NCI-H748 (cell line): Measurements from ENCODE around the gene FOXP2.
"Not testable (repeated sequence)": the region's sequence is repeated elsewhere in the genome, so short reads cannot be mapped to it uniquely, and the experiment has no call there.

Source experiments
- DNase-seq: peaks from one replicate; lab custom pipeline; 2025; ENCODE audit not compliant: unreplicated experiment; lab: John Stamatoyannopoulos, UW

FOXP2 gene

DNA sequence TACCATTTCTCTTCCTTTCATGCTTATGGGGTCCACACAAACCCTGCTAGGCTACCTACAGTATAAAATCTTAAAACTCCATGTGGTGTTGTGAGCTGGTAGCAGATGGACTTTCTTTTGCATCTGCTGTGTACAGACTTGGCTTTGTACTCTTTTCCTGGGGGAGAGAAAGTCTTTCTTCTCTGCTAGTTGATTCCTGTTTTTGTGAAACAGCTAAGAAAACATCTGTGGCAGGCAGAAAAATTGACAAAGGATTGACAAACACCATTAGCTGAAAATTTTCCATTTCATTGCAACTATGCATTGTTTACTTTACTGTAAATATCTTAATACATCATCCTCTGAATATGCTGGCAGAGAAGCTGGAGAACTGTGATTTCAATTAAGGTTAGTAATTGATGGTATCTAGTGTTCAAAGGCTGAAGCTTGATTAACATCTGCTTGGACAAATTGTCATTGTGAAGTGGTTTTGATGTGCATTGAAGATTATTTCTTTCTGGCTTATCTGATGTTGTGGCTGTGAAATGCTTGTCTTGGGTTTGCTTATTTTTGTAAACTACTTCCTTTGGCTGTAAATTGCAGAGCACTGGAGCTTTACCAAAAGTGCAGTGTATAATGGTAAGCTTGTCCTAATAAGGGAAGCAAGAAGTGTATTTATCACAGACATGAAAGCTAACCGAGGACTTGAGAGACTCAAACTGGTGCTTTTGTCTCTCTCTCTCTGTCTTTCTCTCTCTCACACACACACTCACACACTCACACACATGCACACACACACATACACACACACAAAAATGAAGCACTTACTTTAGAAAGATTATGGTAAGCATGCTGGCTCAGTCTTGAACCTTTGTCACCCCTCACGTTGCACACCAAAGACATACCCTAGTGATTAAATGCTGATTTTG, at the start of gene FOXP2:
TSS of gene FOXP2 (plus strand) at position 660 of the 908 bp plus-strand sequence. CDS start 11,697 bp downstream, outside the sequence.
- DNase-seq: peak; percentile 88

DNA sequence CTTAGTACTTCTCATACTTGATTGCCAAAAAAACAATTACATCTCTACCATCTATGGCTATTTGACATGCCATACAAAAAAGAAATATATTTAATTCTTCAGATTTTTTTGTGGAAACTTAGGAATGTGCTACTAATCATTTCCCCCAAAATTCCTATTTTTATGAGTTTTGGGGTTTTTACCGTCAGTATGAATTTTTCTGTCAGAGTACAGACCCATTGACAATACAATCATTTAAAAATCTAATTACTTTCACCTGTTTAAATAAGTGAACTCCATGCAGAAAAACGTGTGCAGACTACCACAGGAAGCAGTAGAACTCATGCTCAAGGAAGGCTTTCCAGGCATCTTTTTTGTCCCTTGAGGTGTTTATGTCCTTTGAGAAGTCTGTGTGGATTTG, 48.8 kb upstream of the FOXP2 start:
- peak; percentile 30 for DNase-seq

GRCh38 chr7:114368492-114368891, 46.1 kb upstream of the FOXP2 start:
- DNase-seq: no peak

DNA sequence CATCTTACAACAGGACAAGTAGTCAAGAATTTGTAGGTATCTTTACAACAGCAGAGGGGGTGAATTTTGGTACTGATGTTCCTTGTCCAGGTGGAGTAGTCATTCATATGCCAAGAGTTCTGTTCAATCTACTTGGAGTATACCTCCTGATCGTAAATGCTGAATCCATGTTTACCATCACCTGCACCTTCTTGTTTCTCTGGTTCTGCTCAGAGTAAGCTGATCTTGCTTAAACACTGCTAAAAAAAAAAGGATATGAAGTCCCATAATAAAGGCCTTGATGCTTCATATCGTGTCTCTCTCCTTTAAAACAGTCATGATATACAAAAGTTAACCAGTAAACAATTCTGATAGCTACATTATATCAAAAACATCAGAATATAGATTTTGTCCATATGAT, 45.3 kb upstream of the FOXP2 start:
- no peak for DNase-seq

DNA sequence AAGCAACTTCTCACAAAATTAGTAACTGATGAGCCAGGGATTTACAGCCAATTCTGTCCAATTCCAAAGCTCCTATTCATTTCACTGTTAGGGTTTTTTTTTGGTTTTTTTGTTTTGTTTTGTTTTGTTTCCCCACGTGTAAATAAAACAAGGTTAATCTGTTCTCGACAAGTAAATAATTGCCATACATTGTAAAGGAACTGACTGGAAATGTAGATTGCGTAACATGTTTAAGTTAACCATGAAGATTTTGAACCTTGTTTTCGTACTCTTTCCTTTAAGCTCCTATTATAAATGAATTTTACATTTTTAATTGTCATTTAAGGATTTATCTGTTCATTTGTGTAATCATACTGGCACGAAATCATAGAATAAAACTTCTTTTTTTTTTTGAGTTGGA, 42.0 kb upstream of the FOXP2 start:
- DNase-seq: no peak

- no peak for DNase-seq
These were observed 38.7 kb upstream of the FOXP2 start for GRCh38 chr7:114375907-114376306.

DNA sequence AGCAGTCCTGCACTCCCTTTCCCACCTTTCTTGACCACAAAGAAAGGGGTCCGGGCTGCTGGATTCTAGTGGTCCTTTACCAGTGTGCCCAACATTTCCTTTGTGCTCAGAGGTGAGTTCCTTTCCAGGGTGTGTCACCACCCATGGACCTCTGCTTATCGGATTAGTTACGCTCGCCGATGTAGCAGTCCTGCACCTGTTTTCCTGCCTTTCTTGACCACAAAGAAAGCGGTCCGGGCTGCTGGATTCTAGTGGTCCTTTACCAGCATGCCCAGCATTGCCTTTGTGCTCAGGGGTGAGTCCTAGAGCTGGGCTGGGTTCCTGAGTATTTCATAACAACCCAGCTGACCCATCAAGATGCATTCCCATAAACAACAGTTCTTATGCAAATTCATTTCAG, 30.7 kb upstream of the FOXP2 start:
- not testable (repeated sequence) for DNase-seq

- not testable (repeated sequence) for DNase-seq
These were observed 30.3 kb upstream of the FOXP2 start for GRCh38 chr7:114384346-114384745.

DNA sequence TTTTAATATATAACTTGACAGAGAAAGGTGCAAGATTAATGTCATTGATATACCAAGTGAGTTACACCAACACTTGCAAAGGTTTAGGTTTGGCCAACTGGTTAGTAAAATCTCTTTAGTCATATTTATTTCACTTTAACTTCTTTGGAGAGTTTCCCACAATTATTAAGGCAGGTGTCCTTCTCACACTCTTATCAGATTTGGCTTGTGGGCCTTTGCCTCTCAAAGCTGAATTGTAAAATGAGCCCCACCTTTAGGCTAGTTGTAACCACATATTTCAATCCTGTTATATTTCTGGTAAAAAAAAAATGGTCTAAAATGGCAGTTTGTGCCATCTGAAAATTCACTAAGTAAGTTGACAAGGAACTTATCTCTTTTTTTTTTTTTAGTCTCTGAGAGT, 26.6 kb upstream of the FOXP2 start:
- no peak for DNase-seq

DNA sequence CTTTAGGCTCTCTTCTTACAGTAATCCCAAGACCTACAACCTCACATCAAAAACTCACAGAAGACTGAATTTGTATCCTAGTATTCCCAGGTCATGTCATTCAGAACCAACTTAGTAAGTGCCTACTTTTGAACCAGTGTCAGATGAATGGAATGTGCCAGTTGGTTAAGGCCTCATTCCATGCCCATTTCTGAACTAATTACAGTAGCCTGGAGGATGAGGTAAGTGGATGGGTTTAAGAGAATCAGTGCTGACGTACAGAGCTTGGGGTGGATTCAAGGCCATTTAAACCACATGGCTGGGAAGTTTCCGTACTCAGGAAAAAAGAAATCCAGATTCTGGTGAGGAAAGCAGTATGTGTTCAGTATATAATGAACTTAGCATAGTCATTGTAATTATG, 21.9 kb upstream of the FOXP2 start:
- no peak for DNase-seq

DNA sequence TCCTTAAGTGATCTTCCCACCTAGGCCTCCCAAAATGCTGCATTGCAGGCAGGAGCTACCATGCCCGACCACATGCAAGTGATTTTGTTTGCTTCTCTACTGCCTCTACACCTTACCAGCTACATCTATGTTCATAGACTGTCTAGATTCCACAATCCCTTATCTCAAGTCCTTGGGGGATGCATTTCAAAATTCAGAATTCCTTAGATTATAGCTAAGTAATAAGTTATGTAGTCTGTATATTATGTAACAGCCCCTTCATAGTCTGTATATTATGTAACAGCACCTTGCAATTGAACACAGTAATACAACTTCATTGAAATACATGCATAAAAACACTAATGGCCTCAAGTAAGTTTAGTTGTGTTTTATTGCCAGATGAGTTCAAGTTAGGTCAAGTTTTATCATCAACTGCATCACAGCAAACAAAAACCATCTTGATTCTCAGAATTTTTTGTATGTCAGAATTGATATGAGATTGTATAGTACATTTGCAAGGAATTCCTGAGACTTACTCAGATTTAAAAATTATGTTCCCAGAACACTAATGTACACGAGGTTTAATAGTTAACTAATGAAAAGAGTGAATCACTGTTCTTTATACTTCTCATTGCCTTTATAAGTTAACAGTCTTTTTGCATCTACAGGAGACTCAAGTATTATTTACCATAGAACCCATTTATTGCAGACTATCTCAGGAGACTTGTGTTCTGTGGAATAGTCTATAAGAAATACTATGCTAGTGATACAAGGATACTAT, 11.6 kb upstream of the FOXP2 start:
- DNase-seq: no peak

GRCh38 chr7:114405427-114405826, 9.2 kb upstream of the FOXP2 start:
- peak; percentile 77 for DNase-seq

GRCh38 chr7:114409750-114410149, 4.9 kb upstream of the FOXP2 start:
- no peak for DNase-seq

GRCh38 chr7:114412548-114412947, 2.1 kb upstream of the FOXP2 start:
- DNase-seq: peak; percentile 98

DNA sequence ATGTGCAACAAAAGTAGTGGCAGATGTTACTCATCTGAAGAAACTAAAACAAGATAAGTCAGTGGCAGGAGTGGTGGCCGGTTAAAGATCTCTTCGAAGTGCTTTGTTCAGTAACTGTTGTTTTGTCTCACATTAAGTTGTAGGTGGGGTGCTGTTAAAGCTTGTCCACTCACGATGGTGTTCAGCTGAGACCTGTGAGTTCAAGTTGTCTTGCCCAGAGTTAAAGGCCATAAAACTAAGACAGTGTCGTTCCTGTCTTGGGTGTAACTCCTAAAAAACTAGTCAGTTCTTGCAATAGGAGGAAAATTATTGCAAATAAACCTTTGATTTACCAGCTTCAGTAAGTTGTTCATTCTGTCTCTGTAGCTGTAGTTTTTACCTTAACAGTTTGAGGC, 857 bp upstream of the FOXP2 start:
- DNase-seq: peak; percentile 61

DNA sequence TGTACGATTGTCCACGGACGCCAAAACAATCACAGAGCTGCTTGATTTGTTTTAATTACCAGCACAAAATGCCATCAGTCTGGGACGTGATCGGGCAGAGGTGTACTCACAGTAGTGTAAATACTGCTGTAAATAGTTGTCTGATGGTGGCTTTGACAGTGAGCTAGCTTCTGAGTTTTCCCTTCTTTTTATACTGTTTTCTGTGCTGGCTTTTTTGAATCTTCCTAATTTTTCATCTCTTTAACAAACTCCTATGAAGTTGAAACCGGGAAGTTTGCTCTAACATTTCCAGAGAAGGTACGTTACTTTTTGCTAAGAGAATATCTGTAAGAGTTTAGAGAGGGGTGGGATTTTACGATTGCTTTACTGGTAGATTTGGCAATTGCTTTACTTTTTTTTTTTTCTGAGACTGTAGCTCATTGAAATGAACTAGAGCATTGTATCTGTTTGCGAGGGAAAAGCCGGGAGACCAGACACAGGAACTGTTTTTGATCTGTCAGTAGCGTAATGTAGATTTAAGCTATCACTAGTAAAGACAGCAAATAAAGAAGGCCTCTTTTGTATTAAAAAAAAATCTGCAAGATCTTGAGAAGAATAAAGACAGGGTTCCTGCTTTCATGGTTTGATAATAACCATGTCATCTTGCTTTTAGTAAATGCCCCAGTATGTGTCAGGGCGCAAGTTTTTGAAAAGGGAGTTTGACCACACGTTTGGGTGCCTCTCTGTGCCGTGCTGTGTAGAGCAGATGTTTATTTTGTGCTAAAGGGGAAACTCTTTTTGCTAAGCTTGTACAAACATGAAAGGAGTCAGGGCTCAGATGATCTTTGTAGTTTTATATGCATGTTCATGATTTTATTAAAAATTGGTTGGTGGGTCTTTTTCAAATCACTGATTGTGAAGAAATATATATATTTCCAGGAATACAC, 712 bp downstream of the FOXP2 start:
- peak; percentile 54 for DNase-seq

DNA sequence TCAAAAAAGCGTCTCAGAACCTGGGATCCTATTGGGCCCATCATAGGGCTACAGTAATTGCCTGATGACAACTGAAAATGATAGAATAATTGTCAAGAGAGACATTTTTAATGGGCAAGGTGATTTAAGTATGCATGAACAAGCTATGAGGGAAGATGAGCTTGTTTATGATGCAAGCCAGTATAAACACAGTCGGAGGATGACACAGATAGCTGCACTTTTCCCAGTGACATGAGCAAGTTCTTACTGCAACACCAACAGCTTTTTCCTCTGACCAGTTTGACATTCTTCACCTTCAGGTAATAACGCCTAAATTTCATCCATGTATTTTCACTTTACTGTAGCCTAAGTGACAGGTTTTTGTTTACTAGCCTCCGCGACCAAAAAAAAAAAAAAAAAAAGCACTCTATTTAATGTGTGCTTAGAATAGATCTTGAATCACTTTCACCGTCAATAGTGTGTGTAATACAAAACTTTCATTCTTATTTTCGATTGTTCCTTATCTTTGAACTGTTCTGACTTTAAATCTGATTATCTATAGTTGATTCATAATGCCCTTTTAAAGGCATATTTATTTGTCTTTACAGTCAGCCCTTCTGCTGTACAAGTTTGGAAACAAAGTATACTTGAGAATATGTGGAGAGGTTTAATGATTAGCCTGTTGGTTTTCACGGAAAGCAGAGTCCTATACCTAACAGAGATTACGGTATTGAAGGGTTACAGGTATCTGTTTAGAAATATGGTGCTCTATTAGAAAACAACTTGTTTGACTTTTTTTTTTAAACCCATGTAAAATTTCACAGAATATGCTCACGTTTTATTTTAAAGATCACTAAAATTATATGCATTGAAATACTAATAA, 1.7 kb downstream of the FOXP2 start:
- peak; percentile 41 for DNase-seq

DNA sequence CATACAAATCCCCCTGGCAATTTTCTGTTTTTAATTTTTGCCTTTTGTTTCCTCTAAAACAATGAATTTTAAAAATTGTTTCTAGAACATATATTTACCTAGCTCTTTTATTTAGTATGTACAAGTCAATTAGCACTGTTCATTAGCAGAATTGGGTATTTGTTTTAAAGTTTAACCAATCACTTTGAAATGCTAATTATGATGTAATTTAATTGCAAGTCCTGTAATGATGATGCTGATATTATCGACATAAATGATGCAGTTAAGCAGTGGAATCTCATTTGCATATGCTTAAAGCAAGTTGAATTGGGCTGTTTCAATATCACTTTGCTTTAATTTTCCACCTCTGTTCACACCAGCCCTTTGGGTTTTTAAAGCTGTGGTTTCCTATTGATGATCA, 2.7 kb downstream of the FOXP2 start:
- peak; percentile 26 for DNase-seq

- DNase-seq: peak; percentile 87
These were observed 3.5 kb downstream of the FOXP2 start for GRCh38 chr7:114418117-114418516.
